ENCODE measurements around the gene FANCE. TPM values are rescaled to one million over a fixed set of nuclear protein-coding genes. Genes with fewer than 3 reads are reported as not detected.

Gene FANCE
- total RNA-seq, 1 donor from 2014 or later = 7.5 TPM

GRCh38 chr6:35441205-35441604 is 10.9 kb upstream of the FANCE start:
- no peak for DNase-seq (ENCODE audit: low read depth)
- no peak overlapping the region for H3K4me3 ChIP-seq (ENCODE audit: low read depth, low read length)
- no peak for TF ChIP-seq CTCF (conservative IDR thresholded peaks at IDR 0.05; ENCODE audit: low read depth, low read length)

- H3K4me3 ChIP-seq (ENCODE audit: low read depth, low read length) = no peak overlapping the region
- DNase-seq (ENCODE audit: low read depth) = no peak
- TF ChIP-seq CTCF (conservative IDR thresholded peaks at IDR 0.05; ENCODE audit: low read depth, low read length) = no peak
These were observed 10.5 kb upstream of the FANCE start for GRCh38 chr6:35441642-35442041.

- no peak for DNase-seq (ENCODE audit: low read depth)
- no peak for TF ChIP-seq CTCF (conservative IDR thresholded peaks at IDR 0.05; ENCODE audit: low read depth, low read length)
- H3K4me3 ChIP-seq (ENCODE audit: low read depth, low read length) = no peak overlapping the region
These were observed 9.4 kb upstream of the FANCE start for GRCh38 chr6:35442693-35443092.

DNA sequence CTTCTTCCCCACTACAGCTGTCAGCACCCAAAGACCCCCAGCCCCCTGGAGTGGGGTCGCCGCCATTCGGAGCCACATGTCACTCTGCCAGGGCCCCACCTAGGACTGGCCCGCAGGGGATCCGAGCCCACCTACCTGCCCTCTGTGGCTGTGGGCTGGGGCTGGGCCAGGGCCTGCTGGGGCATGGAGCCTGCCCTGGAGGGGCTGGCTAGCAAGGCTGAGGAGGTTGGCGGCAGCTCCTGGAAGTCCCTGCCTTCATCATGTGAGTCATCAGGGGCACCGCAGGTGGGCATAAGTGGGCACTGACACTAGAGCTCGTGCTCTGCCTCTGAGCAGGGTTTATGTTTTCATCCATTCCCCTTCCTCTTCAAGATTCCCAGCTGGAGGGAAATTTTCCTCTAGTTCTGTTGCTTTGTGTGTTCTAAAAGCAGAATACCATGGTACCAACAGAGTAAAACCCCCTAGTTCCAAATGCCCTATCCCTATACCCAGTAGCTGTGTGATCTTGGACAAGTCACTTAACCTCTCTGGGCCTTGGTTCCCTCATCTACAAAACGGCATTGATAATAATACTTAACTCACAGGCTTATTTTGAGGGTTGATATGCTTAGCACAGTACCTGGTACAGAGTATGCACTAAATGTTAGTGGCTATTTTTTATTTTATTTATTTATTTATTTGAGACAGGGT is 8.7 kb upstream of the FANCE start:
- DNase-seq (ENCODE audit: low read depth) = no peak
- no peak for TF ChIP-seq CTCF (conservative IDR thresholded peaks at IDR 0.05; ENCODE audit: low read depth, low read length)
- no peak overlapping the region for H3K4me3 ChIP-seq (ENCODE audit: low read depth, low read length)

DNA sequence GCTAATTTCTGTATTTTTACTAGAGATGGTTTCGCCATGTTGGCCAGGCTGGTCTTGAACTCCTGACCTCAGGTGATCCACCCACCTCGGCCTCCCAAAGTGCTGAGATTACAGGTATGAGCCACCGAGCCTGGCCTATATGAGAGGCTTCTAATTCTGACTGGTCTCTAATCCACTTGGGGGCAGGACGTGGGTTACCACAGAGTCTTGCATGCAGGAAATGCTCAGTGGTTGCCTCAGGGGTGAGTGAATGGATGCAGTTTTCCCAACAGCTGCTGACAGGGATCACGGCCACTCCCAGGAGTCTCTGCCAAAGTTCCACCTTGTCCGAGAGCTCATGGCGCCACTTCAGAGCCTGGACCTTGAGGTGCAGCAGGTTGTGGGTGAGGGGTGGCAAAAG is 6.4 kb upstream of the FANCE start:
- DNase-seq (ENCODE audit: low read depth) = no peak
- no peak overlapping the region for H3K4me3 ChIP-seq (ENCODE audit: low read depth, low read length)
- TF ChIP-seq CTCF (conservative IDR thresholded peaks at IDR 0.05; ENCODE audit: low read depth, low read length) = no peak

DNA sequence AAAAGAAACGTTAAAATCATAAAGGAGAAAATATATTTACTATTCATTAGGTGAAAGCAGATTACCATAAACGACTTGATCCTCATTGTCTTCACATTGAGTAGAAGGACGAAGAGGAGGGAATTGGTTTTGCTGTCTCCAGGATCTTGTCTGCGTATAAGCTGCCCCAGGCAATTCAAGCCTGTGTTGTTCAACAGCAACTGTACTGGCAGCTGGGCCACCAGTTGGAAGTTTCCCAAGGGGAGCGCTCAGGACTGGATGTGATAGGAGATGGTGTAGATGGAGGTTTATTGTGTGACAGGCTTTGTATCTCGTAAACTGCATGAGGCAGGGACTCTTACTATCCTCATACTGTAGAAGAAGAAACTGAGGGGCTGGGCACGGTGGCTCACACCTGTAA is 3.9 kb upstream of the FANCE start:
- no peak for TF ChIP-seq CTCF (conservative IDR thresholded peaks at IDR 0.05; ENCODE audit: low read depth, low read length)
- H3K4me3 ChIP-seq (ENCODE audit: low read depth, low read length) = no peak overlapping the region
- DNase-seq (ENCODE audit: low read depth) = no peak

GRCh38 chr6:35449287-35449881 is 2.8 kb upstream of the FANCE start:
- no peak for DNase-seq (ENCODE audit: low read depth)
- H3K4me3 ChIP-seq (ENCODE audit: low read depth, low read length) = no peak overlapping the region
- TF ChIP-seq CTCF (conservative IDR thresholded peaks at IDR 0.05; ENCODE audit: low read depth, low read length) = peak; percentile 71
